Bronchial smooth muscle cell (primary cell): ENCODE measurements around the gene TSC22D1. TPM values are rescaled to one million over a fixed set of nuclear protein-coding genes. Genes with fewer than 3 reads are reported as not detected.

Experiments used
- total RNA-seq: library from RNA; depleted of rRNA; stranded (reverse); fragments of >200 nt; gene quantifications from 2 replicates; pipeline ENCODE4 v1.2.1, GENCODE V29; 2014

TSC22D1 gene
- 44.5 and 49.0 TPM in 2 replicates for total RNA-seq

DNA sequence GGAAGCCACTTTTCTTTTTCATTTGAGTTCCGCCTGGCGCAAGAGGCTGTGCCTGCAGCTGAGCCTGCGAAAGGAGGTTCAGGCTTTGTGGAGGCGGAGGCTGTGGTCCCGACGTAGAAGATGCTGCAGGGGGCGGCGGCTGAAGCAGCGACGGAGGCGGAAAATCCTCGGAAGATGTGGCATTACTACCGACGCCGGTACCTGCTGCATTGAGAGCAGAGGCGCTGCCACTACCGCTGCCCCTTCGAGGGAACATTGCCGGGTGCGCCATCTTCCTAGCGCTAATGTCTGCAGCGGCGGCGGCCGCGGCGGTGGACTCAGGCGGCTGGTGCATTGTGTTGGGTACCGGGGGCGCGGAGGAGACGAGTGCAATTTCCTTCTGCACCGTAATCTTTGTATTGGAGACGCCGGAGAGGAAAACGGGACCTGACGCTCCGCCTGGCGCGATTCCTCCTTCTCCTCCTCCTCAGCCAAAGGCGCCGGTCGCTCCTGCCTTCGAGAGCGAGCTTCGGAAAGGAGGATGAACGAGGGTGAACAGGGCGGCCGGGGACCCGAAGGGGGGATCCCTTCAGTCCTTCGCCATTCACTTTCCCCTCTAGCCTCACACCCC, at the start of gene TSC22D1:
TSS of gene TSC22D1 (minus strand) at position 590 of the 610 bp plus-strand sequence. CDS start at position 334, 256 bp downstream.

Other genes with a start within 250 kb of the TSC22D1 start
- 10.6 and 11.0 TPM in 2 replicates for gene SERP2, start 202.5 kb downstream of the TSC22D1 start, total RNA-seq